GM11168 (cell line): ENCODE measurements around the gene CCDC171.
"Not testable (repeated sequence)": the region's sequence is repeated elsewhere in the genome, so short reads cannot be mapped to it uniquely, and the experiment has no call there.

Experiments
- in situ Hi-C: fragments of 300-500 bp; cut with MboI; formaldehyde crosslinking; loops from one replicate; pipeline ENCODE4 v1.12.0; 2022; ENCODE audit warnings: low sequenced_read_pairs; ENCODE audit not compliant: unreplicated experiment

Gene CCDC171

DNA sequence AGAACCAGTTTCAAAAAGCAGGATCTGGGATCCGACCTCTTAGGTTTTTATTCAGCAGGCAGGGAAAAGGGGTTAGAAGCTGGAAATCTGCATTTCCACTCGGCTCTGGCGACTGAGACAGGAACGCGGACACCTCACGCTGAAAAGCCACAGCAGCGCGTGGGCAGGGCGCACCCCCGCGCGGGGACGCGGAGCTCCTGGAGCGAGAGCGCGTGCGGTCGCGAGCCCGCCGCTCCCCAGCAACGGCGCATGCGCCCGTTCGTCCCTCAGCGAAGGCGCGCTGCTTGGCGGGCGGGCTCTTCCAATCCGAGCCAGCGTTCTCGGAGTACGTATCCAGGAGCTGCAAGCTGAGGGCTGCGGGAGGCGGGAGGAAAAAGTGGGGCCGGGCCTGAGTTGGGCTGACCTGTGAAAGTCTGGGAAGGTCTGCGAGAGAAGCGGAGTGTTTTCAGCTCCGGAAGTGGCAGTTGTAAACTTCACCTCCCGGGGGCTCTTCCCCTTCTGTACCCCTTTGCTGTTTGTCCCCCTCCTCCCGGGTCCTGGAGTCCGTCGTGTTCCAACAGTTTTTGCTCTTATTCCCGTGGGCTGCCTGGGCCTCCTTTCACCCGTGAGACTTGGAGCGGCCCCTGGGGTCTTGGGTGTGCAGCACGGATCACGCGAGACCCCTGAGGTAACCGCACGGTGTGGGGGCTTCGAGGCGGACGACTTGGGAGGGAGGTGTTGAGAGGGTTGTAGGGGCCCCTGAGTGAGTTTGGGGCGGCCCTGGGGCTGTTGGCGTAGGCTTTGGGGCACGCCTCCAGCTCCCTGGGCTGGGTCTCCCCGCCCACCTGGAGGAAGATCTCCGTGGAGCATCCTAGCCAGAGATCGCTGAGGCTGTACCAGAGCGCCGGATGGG is at the start of gene CCDC171:
Gene CCDC171 (plus strand): TSS at position 408 of the 892 bp plus-strand sequence. CDS start 11,046 bp downstream, outside the sequence.
- in situ Hi-C loops = no loop called here

DNA sequence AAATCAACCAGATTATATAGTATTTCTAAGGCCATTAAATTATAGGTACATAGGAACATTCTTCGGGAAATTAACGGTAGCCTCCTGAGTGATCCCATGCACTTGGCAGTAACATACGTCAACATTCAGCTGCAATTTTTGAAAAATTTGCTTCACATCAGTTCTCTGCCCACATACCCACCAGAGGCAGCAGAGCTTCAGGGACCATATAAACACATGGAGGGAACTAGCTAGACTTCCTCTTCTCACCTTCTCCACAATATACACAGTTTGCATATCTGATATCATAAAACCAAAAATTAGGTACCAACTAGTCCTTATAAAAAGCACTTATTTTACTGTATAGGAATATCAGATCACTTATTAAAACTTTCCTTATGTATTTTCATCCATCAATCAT is 46.9 kb upstream of the CCDC171 start:
- in situ Hi-C loops = loop anchor here (10.0 kb wide), 1 partner anchor 109 kb away; no protein-coding TSS in a partner anchor

DNA sequence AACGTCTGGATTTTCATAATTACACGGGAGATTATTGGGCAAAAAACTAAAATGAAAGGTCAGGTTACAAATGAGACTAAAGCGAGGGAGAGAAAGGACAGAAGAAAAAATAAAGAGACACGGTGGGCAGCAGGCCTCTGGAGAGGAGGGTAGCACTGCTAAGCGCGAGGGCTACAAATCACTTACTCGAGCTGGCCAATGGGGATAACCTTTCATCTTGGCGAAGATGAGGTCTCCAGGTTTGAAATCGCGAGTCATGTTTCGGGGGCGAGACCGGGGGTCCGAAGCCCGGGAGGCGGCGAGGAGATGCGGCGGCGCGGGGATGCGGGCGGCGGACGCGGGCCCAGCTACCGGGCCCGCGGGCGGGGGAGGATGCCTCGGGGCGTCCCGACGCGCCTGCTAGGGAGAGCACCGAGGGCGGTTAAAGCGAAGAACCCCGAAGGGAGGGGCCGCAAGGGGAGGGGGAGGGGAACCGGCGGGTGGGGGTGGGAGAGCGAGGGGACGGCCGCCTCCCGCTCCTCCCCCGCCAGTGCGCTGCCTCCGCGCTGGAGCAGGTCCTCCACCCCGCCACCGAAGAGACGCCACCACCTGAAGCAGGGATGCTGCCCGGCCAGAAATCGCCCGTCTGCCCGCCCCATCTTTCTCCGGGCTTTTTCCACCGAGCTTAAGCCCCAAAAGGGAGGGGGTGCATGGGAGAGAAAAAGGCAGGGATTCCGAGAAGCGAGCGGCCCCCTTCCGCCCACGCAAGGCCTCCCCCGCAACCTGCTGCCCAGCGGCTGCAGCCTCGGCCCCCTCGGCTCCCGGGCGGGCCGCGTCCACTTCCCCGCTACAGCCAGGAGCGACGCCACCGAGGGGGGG is 42.7 kb upstream of the CCDC171 start:
- in situ Hi-C loops = loop anchor here (10.0 kb wide), 1 partner anchor 105 kb away; no protein-coding TSS in a partner anchor

DNA sequence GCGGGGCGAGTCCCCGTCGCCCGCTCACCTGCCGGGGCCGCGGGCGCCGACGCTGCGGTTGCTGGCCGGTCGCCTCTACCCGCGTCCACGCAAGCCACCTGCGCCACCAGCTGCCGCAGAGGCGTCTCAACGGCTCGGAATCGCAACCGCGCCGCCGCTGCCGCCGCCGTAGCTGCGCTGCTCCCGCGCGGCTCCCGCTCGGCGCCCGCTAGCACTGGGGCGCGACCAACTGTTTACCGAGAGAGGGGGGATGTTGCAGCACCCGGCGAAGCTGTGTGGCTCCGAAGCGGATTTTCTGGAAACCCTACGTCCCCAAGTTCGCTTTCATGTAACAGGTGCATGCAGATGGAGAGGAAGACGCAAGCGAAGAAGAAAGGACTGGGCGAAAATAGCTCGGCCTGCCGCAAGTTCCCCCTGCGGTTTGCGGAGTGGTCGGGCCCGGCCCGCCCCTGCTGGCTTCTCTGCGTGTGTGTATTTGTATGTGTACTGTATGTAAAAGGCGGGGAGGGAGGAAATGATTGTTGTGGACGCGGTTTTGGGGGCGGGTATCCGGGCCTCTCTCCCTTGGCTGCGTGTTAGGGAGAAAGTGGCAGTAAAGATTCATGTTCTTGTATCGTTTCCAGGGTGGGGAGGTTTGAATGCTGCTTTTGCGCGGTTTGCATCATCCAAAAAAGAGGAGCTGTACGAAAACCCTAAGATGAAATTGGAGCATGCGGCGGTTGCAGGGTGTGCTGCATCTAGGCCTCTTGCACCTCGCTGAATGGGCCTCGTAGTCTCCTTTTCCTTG is 41.9 kb upstream of the CCDC171 start, which contains the start of gene PSIP1:
Gene PSIP1 (minus strand): TSS at position 182 of the 787 bp plus-strand sequence. CDS start 782 bp downstream, outside the sequence.
- in situ Hi-C loops = no loop called here

DNA sequence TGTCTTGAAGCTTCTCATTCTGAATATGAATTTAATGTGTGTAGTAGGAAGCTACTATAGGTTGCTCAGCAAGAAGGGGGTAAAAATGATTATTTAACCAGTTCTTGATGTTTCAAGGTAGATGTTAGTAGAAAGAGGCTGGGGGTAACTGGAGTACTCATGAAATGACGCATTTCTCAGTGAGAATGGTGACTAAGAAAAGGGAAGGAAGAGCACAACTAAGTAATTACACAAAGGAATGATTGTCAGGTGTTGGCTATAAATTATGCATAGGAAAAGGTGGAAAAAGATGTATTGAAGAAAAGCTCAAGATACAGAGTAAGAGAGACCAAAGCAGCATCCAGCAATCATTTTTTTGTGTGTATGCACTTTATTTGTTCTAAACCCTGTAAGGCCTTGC is 40.6 kb upstream of the CCDC171 start:
- in situ Hi-C loops = no loop called here

DNA sequence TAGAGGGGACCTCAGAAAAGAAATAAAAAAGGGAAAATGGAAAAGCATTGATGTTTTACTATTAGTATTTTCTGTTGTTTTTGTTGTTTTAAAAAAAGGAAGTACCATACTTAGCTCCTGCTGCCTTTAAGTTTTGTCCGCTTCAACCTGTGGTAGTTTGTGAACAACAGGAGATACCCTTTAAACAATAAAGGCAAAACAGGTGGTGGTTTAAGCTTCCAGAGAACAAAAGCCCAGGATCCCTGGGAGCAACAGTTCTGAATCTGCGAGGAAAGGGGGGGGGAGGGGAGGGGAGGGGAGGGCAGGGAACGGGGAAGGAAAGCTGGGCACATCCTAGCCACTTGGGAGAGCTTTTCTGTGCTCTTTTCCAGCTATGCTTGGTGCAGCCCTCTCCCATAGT is 40.0 kb upstream of the CCDC171 start:
- in situ Hi-C loops = no loop called here

DNA sequence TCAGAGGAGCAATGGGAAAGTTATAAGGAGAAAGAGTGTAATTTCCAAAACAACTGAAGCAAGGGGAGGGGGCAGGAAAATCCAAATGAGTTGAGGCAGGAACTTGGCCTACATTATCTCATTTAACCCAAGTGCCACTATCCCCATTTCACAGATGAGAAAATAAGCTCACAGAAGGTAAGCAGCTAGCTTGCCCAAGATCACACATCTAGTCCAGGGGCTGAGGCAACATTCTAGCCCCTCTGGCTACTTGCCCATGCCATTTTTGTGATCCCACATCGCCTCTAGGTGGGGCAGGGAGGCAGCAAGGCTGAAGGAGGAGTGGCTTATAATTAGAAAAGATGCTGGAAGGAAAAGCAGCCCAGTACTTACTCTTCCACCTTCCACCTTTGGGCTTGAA is 39.5 kb upstream of the CCDC171 start:
- in situ Hi-C loops = no loop called here

DNA sequence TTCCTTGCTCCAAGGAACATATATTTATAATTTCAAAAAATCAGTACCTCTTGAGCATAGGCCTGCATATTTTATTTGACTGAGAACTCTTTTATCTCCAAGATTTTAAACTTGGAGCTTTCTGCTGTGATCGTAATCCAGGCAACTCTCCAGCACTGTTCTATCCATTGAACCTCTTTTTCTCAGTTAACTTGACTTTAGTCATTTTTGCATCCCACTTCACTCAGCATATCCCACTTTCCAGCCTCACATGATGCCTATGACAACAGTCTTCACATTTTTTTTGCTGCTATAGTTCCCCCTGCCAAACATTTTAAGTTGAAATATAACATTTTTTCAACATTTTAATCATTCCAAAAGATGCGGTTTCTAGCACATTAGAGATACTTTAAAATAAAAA is 33.0 kb upstream of the CCDC171 start:
- in situ Hi-C loops = no loop called here

DNA sequence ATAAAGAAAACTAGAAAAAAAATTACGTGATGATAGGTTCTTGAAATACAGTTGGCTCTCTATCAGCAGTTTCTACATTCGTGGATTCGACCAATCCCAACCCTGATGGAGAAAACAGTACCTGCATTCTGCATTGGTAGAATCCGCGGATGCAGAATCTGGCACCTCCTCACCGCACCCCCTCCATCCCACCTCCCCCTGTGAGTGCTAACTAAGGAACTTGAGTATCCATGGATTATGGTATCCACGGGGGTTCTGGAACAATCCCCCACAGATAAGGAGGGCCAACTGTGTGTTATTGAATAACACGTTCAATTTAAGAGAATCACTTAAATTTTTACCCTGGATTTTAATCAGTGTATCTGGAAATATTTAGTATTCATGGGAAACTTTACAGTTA is 31.6 kb upstream of the CCDC171 start:
- in situ Hi-C loops = no loop called here

DNA sequence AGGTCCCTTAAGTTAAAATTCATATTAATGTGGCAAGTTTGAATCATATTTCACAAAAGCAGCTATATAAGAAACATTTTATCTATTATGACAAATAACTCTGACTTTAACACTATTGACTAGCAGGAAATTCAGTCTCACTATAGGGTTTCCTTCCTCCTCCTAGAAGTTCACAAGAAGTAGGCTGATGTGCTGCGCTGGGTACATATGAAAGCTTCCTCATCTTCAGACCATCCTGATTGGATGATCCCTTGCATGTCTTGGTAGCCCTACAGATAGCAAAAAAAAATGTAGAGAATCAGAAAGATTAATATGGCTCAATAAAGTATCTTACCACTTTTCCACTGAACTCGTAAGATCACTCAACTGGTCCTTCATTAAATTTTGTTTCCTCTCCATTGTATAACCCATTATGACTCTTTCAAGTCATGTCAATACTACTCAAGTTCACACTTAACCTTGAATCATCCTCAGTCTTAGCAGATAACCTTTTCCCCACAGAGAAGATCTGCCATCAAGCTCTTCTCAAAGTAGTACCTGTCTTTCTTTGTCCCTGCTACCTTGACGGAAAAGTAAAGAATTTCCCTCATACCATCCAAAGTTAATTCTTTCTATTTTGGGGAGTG is 30.6 kb upstream of the CCDC171 start:
- in situ Hi-C loops = no loop called here

DNA sequence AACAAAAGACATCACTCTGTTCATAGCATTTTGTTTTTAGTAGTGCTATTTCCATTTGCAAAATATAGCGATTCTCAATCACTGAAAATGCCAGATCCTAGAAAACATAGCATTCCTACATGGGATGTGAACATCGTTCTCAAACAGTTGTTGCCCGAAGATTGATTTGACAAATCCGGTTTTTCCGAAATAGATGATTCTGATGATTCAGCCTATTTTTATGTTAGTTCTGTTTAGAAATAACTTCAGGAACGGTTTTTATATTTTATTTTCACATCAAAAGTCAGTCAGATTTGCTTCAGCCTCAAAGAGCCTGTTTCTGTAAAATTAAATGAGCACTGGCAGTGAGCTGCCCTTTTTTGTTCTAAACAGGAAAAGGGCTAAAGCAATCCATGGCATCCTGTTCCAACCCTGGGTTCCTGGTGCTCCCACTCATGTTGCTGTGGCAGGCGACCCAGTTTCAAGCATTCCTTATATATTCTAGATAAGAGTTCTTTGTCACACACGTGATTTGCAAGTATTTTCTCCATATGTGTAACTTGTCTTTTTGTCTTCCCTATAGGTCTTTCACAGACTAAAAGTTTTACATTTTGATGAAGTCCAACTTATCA is 27.9 kb upstream of the CCDC171 start:
- in situ Hi-C loops = no loop called here

DNA sequence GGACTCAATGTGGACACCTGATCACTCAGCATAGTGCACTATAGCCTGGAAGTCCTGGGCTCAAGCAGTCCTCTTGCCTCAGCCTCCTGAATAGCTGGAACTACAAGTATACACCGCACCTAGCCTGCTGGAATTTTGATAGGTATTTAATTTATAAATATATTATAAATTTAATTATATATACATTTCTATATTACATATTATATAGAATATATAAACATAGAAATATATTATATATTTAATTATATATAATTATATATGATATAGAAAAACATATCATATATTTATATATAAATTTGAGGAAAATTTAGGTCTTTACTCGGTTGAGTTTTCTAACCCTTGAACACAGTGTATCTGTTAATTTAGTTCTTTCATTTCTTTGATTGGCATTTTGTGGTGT is 26.9 kb upstream of the CCDC171 start:
- in situ Hi-C loops = no loop called here

DNA sequence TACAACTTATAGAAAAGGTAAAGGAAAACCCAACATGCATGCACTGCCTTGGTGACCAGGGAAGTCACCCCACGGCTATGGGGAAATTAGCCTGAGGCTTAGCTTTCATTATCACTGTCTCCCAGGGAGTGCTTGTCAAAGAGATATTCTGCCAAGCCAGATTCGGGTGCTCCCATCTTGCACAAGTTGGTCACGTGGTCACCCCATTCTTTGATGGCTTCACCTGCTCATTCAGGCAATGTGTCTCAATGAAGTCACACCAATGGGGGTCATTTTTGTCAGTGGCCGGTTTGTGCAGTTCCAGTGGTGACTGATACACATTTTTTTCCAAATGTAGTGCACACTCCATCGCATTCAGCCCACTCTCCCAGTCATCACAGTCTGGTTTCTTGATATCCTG is 25.8 kb upstream of the CCDC171 start:
- in situ Hi-C loops = not testable (repeated sequence)

DNA sequence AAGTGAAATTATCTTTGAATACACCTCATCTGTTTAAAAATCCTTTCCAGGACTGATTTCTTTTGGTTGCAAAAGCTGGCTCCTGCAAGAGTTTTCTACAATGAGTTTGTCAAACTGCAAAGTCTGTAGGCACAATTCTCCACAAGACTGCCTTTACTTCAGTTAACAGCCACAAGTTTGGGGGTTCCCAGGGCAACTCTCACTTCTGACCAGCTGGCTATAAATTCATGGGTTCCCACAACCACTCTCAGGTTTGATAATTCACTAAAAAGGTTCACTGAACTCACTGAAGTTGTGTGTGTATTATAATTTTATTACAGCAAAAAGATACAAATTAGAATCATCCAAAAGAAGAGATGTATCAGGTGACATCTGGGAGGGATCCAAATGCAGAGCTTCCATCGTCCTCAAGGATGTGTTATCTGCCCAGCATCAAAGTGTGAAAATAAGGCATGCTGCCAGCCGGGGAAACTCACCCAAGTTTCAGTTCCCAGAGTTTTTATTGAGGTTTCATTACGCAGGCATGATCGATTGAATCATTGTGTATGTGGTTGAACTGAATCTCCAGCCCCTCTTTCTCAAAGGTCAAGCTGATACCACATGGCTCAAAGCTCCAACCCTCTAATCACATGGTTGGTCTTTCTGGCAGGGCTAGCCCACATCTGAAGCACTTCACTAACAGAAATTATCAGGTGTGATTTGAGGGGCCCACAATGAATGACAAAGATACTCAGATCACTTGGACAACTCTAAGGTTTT is 23.1 kb upstream of the CCDC171 start:
- in situ Hi-C loops = no loop called here

DNA sequence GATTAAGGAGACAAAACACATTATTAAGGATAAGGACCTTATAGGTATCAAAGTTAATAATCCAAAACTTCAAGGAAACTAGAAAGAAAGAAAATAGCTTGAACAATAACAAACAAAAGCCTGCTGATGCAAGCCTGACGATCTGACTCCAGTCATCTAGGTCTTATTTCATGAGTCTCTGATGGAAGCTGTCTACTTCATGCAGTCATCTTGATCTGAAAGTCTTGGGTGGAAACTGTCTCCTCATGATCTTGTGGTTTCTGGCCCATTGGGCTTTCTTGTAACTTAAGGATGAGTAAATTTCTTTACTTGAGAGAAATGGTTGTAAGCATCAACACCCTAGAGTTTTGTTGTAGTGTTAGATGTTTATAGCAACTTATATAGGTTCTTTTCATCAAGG is 21.5 kb upstream of the CCDC171 start:
- in situ Hi-C loops = no loop called here

DNA sequence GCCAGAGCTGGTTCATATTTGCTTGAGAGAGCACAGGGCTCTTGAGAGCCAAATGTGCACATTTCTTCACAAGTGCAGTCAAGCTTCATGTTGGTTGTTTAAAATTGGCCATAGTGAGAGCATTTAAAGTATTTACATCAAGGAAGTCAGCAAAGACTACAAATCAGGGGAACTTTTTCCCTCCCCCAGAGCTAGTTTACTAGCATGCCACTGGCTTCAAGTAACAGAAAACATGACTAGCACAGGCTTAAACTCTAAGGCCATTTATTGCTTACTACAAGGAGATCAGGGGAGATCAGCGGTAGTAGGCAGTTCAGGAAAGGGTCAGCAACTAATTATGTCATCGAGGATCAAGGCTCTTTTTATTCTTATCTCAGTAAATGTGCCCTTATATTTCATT is 11.0 kb upstream of the CCDC171 start:
- in situ Hi-C loops = no loop called here

DNA sequence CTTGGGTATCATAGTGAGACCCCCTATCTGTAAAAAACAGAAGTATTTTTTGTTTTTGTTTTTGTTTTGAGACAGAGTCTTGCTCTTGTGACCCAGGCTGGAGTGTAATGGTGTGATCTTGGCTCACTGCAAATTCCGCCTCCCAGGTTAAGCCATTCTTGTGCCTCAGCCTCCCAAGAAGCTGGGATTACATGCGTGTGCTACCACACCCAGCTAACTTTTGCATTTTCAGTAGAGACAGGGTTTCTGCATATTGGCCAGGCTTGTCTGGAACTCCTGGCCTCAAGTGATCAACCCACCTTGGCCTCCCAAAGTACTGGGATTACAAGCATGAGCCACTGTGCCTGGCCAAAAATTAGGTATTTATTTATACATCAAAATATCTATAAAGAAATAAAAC is 10.2 kb upstream of the CCDC171 start:
- in situ Hi-C loops = no loop called here

DNA sequence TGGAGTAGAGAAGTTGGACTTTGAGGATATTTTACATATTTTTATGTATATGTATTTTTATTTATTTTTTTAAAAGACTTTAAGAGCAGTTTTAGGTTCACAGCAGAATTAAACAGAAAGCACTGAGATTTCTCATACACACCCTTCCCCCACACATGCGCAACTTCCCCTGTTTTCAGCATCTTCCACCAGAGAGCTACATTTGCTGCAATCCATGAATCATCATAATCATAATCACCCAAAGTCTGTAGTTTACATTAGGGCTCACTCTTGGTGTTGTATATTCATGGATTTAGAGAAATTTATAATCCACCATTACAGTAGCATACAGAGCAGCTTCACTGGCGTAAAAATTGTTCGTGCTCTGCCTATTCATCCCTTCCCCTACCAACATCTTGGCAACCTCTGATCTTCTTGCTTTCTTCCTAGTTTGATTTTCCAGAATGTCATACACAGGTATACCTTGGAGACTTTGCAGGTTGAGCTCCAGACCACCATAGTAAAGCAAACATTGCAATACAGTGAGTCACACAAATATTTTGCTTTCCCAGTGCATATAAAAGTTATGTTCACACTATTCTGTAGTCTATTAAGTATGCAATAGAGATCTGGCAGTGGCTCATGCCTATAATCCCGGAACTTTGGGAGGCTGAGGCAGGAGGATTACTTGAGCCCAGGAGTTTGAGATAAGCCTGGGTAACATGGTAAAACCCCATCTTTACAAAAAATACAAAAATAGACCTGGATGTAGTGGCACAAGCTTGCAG is 9.6 kb upstream of the CCDC171 start:
- in situ Hi-C loops = no loop called here
